Measurements from ENCODE around the gene MTARC1.

GRCh38 chr1:220791956-220792355 lies 5.2 kb downstream of the MTARC1 start:
- TF ChIP-seq GATA2 (IDR thresholded peaks at IDR 0.05; ENCODE audit: low read depth, low read length) (no peak), GATA3 (IDR thresholded peaks at IDR 0.05; ENCODE audit: low read depth, low read length) (no peak)
